CD4-positive, alpha-beta T cell treated with Interleukin-4 for 1 hour (primary cell): ENCODE measurements around the gene DAAM2.

Source experiments
- DNase-seq, 2 donors: peaks; one replicate each; pipeline ENCODE4 v3.0.0-alpha.2; 2020 to 2022

DAAM2 gene

GRCh38 chr6:39935241-39935640, 143.1 kb downstream of the DAAM2 start:
- no peak for DNase-seq

- DNase-seq, result no peak
Measured at GRCh38 chr6:39936857-39937256, 144.7 kb downstream of the DAAM2 start.

- DNase-seq, result no peak
Measured at GRCh38 chr6:39937686-39938333, 145.6 kb downstream of the DAAM2 start.

GRCh38 chr6:39938773-39939654, 146.8 kb downstream of the DAAM2 start:
- DNase-seq, result no peak

GRCh38 chr6:39941138-39941537, 149.0 kb downstream of the DAAM2 start:
- no peak for DNase-seq

- no peak for DNase-seq
Measured at GRCh38 chr6:39941820-39942219, 149.6 kb downstream of the DAAM2 start.

GRCh38 chr6:39942903-39943580, 150.9 kb downstream of the DAAM2 start:
- no peak for DNase-seq

- no peak for DNase-seq
Measured at GRCh38 chr6:39945626-39946025, 153.4 kb downstream of the DAAM2 start.

GRCh38 chr6:39947611-39948068, 155.5 kb downstream of the DAAM2 start:
- DNase-seq, result no peak

- DNase-seq, result no peak
Measured at GRCh38 chr6:39948199-39948791, 156.1 kb downstream of the DAAM2 start.

GRCh38 chr6:39950125-39950720, 158.0 kb downstream of the DAAM2 start:
- DNase-seq, result no peak

GRCh38 chr6:39951191-39951590, 159.0 kb downstream of the DAAM2 start:
- no peak for DNase-seq

- no peak for DNase-seq
Measured at GRCh38 chr6:39951716-39952115, 159.5 kb downstream of the DAAM2 start.

GRCh38 chr6:39952167-39952566, 160.0 kb downstream of the DAAM2 start:
- no peak for DNase-seq

GRCh38 chr6:39953076-39953618, 161.0 kb downstream of the DAAM2 start:
- DNase-seq, result no peak
